ENCODE measurements around the gene SNX20. TPM values are rescaled to one million over a fixed set of nuclear protein-coding genes. Genes with fewer than 3 reads are reported as not detected.

The SNX20 gene
- total and polyA plus RNA-seq, 2 donors (not counting 3 experiments of a cell fraction or from before 2014, with no cell fraction given): not detected

- no peaks in the 10 kb centered on the region for H3K9me3 ChIP-seq (replicated peaks; ENCODE audit: control insufficient read depth, insufficient read depth, low read length)
- DNase-seq (ENCODE audit: low read depth, low spot score): no peak
- no peak overlapping the region for H2AFZ ChIP-seq (ENCODE audit: low read depth, low read length)
- CTCF ChIA-PET: interaction anchor here (1.0 kb wide), 1 partner anchor 177 kb away, joined by 3 read pairs; no protein-coding TSS in a partner anchor
- no peak overlapping the region for H3K9ac ChIP-seq (replicated peaks; ENCODE audit: extremely low read depth, insufficient read depth, low read length)
- no peaks in the 10 kb centered on the region for H3K36me3 ChIP-seq (ENCODE audit: control insufficient read depth in 2 of 2, extremely low read depth in 1 of 2, insufficient read depth in 2 of 2, low read length in 2 of 2)
- POLR2A ChIA-PET: no interaction called here
- intact Hi-C loops (cut with micrococcal nuclease) (no loop called here), dilution Hi-C loops (cut with MboI; ENCODE audit: extremely low pct_ligation_motif_present, low sequenced_read_pairs) (no loop called here)
- no peak for TF ChIP-seq MYC (IDR thresholded peaks at IDR 0.05; ENCODE audit: low read depth, low read length)
- no peak for TF ChIP-seq EZH2 (IDR thresholded peaks at IDR 0.05; ENCODE audit: borderline replicate concordance, low read depth, low read length, severe bottlenecking)
- no peak for TF ChIP-seq GATA2 (IDR thresholded peaks at IDR 0.05; ENCODE audit: insufficient read depth, insufficient read length, low read depth, low read length)
- no peak for TF ChIP-seq JUN (IDR thresholded peaks at IDR 0.05; ENCODE audit: borderline replicate concordance, insufficient read depth, insufficient read length, low read depth)
- TF ChIP-seq MAX (IDR thresholded peaks at IDR 0.05; ENCODE audit: insufficient read depth, insufficient read length): no peak
- no peak for TF ChIP-seq FOS (IDR thresholded peaks at IDR 0.05; ENCODE audit: borderline replicate concordance, insufficient read depth, low read length)
- TF ChIP-seq CTCF (IDR thresholded peaks at IDR 0.05; ENCODE audit: extremely low read depth in 1 of 2, insufficient read depth in 1 of 2, low read depth in 1 of 2, low read length in 2 of 2): no peak
- TF ChIP-seq POLR2A (IDR thresholded peaks at IDR 0.05; ENCODE audit: low read depth, low read length): no peak
- no peak for TF ChIP-seq POLR2AphosphoS5 (IDR thresholded peaks at IDR 0.05; ENCODE audit: insufficient read depth, low read depth, low read length)
- no peaks in the 10 kb centered on the region for H4K20me1 ChIP-seq (replicated peaks; ENCODE audit: control insufficient read depth, extremely low read depth, insufficient read depth, low read length)
- H3K4me3 ChIP-seq (replicated peaks in 1 of 3; ENCODE audit: insufficient read depth in 1 of 3, low read depth in 1 of 3, low read length in 3 of 3): no peak overlapping the region
- no peak overlapping the region for H3K4me2 ChIP-seq (ENCODE audit: insufficient read depth, low read length)
- no peaks in the 10 kb centered on the region for H3K27me3 ChIP-seq (ENCODE audit: control insufficient read depth in 2 of 2, insufficient read depth in 2 of 2, low read length in 2 of 2)
- no peak for FAIRE-seq
- no peak overlapping the region for H3K27ac ChIP-seq (ENCODE audit: insufficient read depth, low read depth, low read length)
- H3K4me1 ChIP-seq (ENCODE audit: control insufficient read depth, extremely low read depth, insufficient read depth, low read length): no peaks in the 10 kb centered on the region
- H3K9me1 ChIP-seq (replicated peaks; ENCODE audit: control insufficient read depth, extremely low read depth, insufficient read depth, low read length): no peaks in the 10 kb centered on the region
- H3K79me2 ChIP-seq (ENCODE audit: control insufficient read depth, insufficient read depth, low read length): no peaks in the 10 kb centered on the region
- no TSS peak for BruUV-seq (replicated peaks)
These were observed 51.8 kb downstream of the SNX20 start for GRCh38 chr16:50629334-50629733.
